SK-N-SH (cell line): Measurements from ENCODE around the gene DOCK6. TPM values are rescaled to one million over a fixed set of nuclear protein-coding genes. Genes with fewer than 3 reads are reported as not detected.

Source experiments
- CTCF ChIA-PET: fragments of 300-600, 350-600 bp; formaldehyde crosslinking; extraction: SDS; loops from one replicate; lab custom pipeline; 2021; lab: Yijun Ruan, JAX
- POLR2A ChIA-PET: fragments of 350-600 bp; sonication (Branson Sonifier 250); formaldehyde crosslinking; extraction: SDS; loops from one replicate; lab custom pipeline; 2020; ENCODE audit warnings: antibody characterized with exemption, inconsistent platforms; lab: Yijun Ruan, JAX
- DNase-seq: peaks from one replicate; pipeline ENCODE4 v3.0.0; 2012
- H2AFZ ChIP-seq: fragments of 200-600 bp; sonication (generic); 2 replicates; pipeline ENCODE4 v1.8.1; 2016; ENCODE audit warnings: antibody characterized with exemption, mild to moderate bottlenecking, low read depth
- H3F3A ChIP-seq: fragments of 200-600 bp; sonication (generic); replicated peaks from 2 replicates; pipeline ENCODE3; 2016; ENCODE audit warnings: antibody characterized with exemption, mild to moderate bottlenecking; ENCODE audit not compliant: insufficient read depth
- H3K27ac ChIP-seq, 2 experiments: fragments of 200-500 bp in 1 of 2; fragments of 200-600 bp in 1 of 2; sonication (Bioruptor generic) in 1 of 2; sonication (generic), shearing (Covaris generic) in 1 of 2; 2 replicates each; pipeline versions ENCODE4 v1.5.1 to v1.6.1; 2014 to 2016; ENCODE audit warnings: low read depth in 2 of 2, inconsistent platforms in 1 of 2, low read length in 1 of 2, mild to moderate bottlenecking in 1 of 2, mixed read lengths in 1 of 2
- H3K27me3 ChIP-seq: fragments of 200-600 bp; sonication (generic), shearing (Covaris generic); 2 replicates; pipeline ENCODE4 v1.6.1; 2016; ENCODE audit warnings: mixed run types; ENCODE audit not compliant: insufficient read depth
- H3K36me3 ChIP-seq, 2 experiments: fragments of 200-500 bp in 1 of 2; fragments of 200-600 bp in 1 of 2; sonication (Bioruptor generic) in 1 of 2; sonication (generic) in 1 of 2; replicated peaks in 1 of 2; 2 replicates each; pipeline versions ENCODE3 to v1.5.1; 2014 to 2016; ENCODE audit warnings: low read length in 1 of 2, mild to moderate bottlenecking in 1 of 2; ENCODE audit not compliant: insufficient read depth in 2 of 2, control insufficient read depth in 1 of 2
- H3K4me1 ChIP-seq, 2 experiments: fragments of 200-500 bp in 1 of 2; fragments of 200-600 bp in 1 of 2; sonication (Bioruptor generic) in 1 of 2; sonication (generic), shearing (Covaris generic) in 1 of 2; 2 replicates each; pipeline versions ENCODE4 v1.5.1 to v1.6.1; 2014 to 2016; ENCODE audit warnings: low read depth in 1 of 2, low read length in 1 of 2, mixed run types in 1 of 2; ENCODE audit not compliant: insufficient read depth in 2 of 2, control insufficient read depth in 1 of 2
- H3K4me2 ChIP-seq: fragments of 200-600 bp; sonication (generic), shearing (Covaris generic); 2 replicates; pipeline ENCODE4 v1.6.1; 2017; ENCODE audit warnings: mixed run types
- H3K4me3 ChIP-seq, 2 experiments: fragments of 200-500 bp in 1 of 2; fragments of 200-600 bp in 1 of 2; sonication (Bioruptor generic) in 1 of 2; sonication (generic), shearing (Covaris generic) in 1 of 2; 2 replicates each; pipeline versions ENCODE4 v1.5.1 to v1.8.1; 2014 to 2016; ENCODE audit warnings: low read depth in 2 of 2, inconsistent platforms in 1 of 2, low read length in 1 of 2, mild to moderate bottlenecking in 1 of 2, mixed read lengths in 1 of 2, moderate library complexity in 1 of 2
- H3K79me2 ChIP-seq: fragments of 200-600 bp; sonication (generic); 2 replicates; pipeline ENCODE4 v1.8.1; 2017; ENCODE audit warnings: mild to moderate bottlenecking; ENCODE audit not compliant: insufficient read depth
- H3K9ac ChIP-seq: fragments of 200-600 bp; sonication (generic); 2 replicates; pipeline ENCODE4 v1.6.1; 2017; ENCODE audit warnings: mixed run types
- H3K9me2 ChIP-seq: fragments of 200-600 bp; sonication (generic); 2 replicates; pipeline ENCODE4 v1.6.1; 2017; ENCODE audit warnings: mixed run types
- H3K9me3 ChIP-seq: fragments of 200-600 bp; sonication (generic); 2 replicates; pipeline ENCODE4 v1.6.1; 2017; ENCODE audit warnings: mixed run types, mild to moderate bottlenecking, moderate library complexity
- H4K20me1 ChIP-seq: fragments of 200-600 bp; sonication (generic); 2 replicates; pipeline ENCODE4 v1.6.1; 2017; ENCODE audit warnings: mild to moderate bottlenecking, mixed run types; ENCODE audit not compliant: insufficient read depth
- CHD2 ChIP-seq: fragments of 150-350 bp; IDR thresholded peaks from 2 replicates; pipeline ENCODE4 v1.6.1; 2018; ENCODE audit warnings: low read length; ENCODE audit not compliant: partially characterized antibody
- EZH2phosphoT487 ChIP-seq: fragments of 200-600 bp; sonication (generic); IDR thresholded peaks from 2 replicates; pipeline ENCODE4 v1.6.1; 2017; ENCODE audit warnings: low read depth, mixed run types, mild to moderate bottlenecking, antibody characterized with exemption, moderate library complexity, borderline replicate concordance
- FOSL2 ChIP-seq: IDR thresholded peaks from 2 replicates; pipeline ENCODE4 v1.4.0; 2012; ENCODE audit warnings: low read depth, mild to moderate bottlenecking, moderate library complexity, borderline replicate concordance
- GATA2 ChIP-seq: sonication (generic); formaldehyde crosslinking; IDR thresholded peaks from 2 replicates; pipeline ENCODE4 v1.5.0; 2020; ENCODE audit warnings: mild to moderate bottlenecking, missing genetic modification reagents
- JUND ChIP-seq: IDR thresholded peaks from 2 replicates; pipeline ENCODE4 v1.4.0; 2012
- MAX ChIP-seq: IDR thresholded peaks from 2 replicates; pipeline ENCODE4 v1.4.0; 2012; ENCODE audit warnings: low read depth
- MXI1 ChIP-seq: IDR thresholded peaks from 2 replicates; pipeline ENCODE4 v1.6.1; 2012; ENCODE audit warnings: mild to moderate bottlenecking, low read depth, low read length, improper control_type of control experiment
- NRF1 ChIP-seq: IDR thresholded peaks from 2 replicates; pipeline ENCODE4 v1.6.1; 2012; ENCODE audit warnings: low read depth, mild to moderate bottlenecking, low read length
- RCOR1 ChIP-seq: fragments of 150-350 bp; IDR thresholded peaks from 2 replicates; pipeline ENCODE4 v1.6.1; 2017; ENCODE audit warnings: antibody characterized with exemption, low read length
- REST ChIP-seq: IDR thresholded peaks from 2 replicates; pipeline ENCODE4 v1.6.1; 2012; ENCODE audit warnings: mild to moderate bottlenecking, low read depth, low read length, moderate library complexity
- RXRA ChIP-seq: IDR thresholded peaks from 2 replicates; pipeline ENCODE4 v1.4.0; 2012; ENCODE audit warnings: low read depth, mild to moderate bottlenecking, borderline replicate concordance
- SMC3 ChIP-seq: IDR thresholded peaks from 2 replicates; pipeline ENCODE4 v1.6.1; 2012; ENCODE audit warnings: low read depth, low read length, improper control_type of control experiment
- TAF1 ChIP-seq: IDR thresholded peaks from 2 replicates; pipeline ENCODE4 v1.6.1; 2012; ENCODE audit warnings: low read depth, mild to moderate bottlenecking, low read length, moderate library complexity, borderline replicate concordance
- WGBS: methylation state at CpG from one replicate; pipeline ENCODE4 v1.1.6; 2017; ENCODE audit warnings: low lambda C conversion rate; 5-methylcytosine and 5-hydroxymethylcytosine counted together
- polyA plus RNA-seq, 3 experiments: library from polyadenylated mRNA; depleted of rRNA; stranded (reverse); fragments of >200 nt; gene quantifications; 2 replicates each; pipeline ENCODE4 v1.2.3, GENCODE V29; 2012
- TF ChIP-seq, protein P1 (sequence below): IDR thresholded peaks from 2 replicates; pipeline ENCODE4; 2012
- TF ChIP-seq, protein P2 (sequence below): fragments of 150-350 bp; IDR thresholded peaks from 2 replicates; pipeline ENCODE4 v1.6.1; 2016; ENCODE audit warnings: mild to moderate bottlenecking, low read depth, low read length
- TF ChIP-seq, protein P3 (sequence below): IDR thresholded peaks from 2 replicates; pipeline ENCODE4 v1.4.0; 2012; ENCODE audit warnings: low read depth, borderline replicate concordance

Gene DOCK6
- polyA plus RNA-seq, 1 of the 3 experiments (the other 2 are of a cell fraction) = 18.3 TPM

- CTCF ChIA-PET = interaction anchor here (0.8 to 9.6 kb wide), 7 partner anchors 10 to 218 kb away, joined by 3 to 57 read pairs (median 4); no protein-coding TSS in a partner anchor
- Histone ChIP-seq H3K9me3 (no peaks in the 10 kb centered on the region), H3K4me3 (no peak overlapping the region), H3K36me3 (no peaks in the 10 kb centered on the region), H3K27me3 (no peaks in the 10 kb centered on the region), H3K27ac (no peak overlapping the region), H4K20me1 (no peaks in the 10 kb centered on the region), H3K4me2 (no peak overlapping the region), H3K79me2 (no peaks in the 10 kb centered on the region), H2AFZ (no peak overlapping the region), H3F3A (peaks cover 4% of the 10 kb centered on the region), H3K9ac (no peak overlapping the region), H3K4me1 (peaks cover 9 to 13% of the 10 kb centered on the region in 2 experiments; a peak in 1 of 4 replicates), H3K9me2 (no peaks in the 10 kb centered on the region)
- 94% methylated on average over 15 of the region's 19 CpGs for WGBS
- no peak for DNase-seq
- POLR2A ChIA-PET = interaction anchor here (1.0 kb wide), 1 partner anchor 110 kb away, joined by 3 read pairs; the partner anchor contains the start of gene SWSAP1
- TF ChIP-seq REST (no peak), EZH2phosphoT487 (no peak), SMC3 (no peak), RXRA (no peak), NRF1 (no peak), MXI1 (no peak), RCOR1 (no peak), FOSL2 (no peak), GATA2 (CRISPR knock-in tag) (no peak), JUND (no peak), CHD2 (no peak), MAX (no peak), TAF1 (no peak)
- TF ChIP-seq, protein P1, sequence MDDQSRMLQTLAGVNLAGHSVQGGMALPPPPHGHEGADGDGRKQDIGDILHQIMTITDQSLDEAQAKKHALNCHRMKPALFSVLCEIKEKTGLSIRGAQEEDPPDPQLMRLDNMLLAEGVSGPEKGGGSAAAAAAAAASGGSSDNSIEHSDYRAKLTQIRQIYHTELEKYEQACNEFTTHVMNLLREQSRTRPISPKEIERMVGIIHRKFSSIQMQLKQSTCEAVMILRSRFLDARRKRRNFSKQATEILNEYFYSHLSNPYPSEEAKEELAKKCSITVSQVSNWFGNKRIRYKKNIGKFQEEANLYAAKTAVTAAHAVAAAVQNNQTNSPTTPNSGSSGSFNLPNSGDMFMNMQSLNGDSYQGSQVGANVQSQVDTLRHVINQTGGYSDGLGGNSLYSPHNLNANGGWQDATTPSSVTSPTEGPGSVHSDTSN = no peak
- TF ChIP-seq, protein P2, sequence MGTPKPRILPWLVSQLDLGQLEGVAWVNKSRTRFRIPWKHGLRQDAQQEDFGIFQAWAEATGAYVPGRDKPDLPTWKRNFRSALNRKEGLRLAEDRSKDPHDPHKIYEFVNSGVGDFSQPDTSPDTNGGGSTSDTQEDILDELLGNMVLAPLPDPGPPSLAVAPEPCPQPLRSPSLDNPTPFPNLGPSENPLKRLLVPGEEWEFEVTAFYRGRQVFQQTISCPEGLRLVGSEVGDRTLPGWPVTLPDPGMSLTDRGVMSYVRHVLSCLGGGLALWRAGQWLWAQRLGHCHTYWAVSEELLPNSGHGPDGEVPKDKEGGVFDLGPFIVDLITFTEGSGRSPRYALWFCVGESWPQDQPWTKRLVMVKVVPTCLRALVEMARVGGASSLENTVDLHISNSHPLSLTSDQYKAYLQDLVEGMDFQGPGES = no peak
- TF ChIP-seq, protein P3, sequence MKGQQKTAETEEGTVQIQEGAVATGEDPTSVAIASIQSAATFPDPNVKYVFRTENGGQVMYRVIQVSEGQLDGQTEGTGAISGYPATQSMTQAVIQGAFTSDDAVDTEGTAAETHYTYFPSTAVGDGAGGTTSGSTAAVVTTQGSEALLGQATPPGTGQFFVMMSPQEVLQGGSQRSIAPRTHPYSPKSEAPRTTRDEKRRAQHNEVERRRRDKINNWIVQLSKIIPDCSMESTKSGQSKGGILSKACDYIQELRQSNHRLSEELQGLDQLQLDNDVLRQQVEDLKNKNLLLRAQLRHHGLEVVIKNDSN = no peak
Measured at GRCh38 chr19:11264452-11265176, 2.3 kb upstream of the DOCK6 start.
